Measurements from ENCODE around the gene CDKN2AIP.

- TF ChIP-seq, protein P1, sequence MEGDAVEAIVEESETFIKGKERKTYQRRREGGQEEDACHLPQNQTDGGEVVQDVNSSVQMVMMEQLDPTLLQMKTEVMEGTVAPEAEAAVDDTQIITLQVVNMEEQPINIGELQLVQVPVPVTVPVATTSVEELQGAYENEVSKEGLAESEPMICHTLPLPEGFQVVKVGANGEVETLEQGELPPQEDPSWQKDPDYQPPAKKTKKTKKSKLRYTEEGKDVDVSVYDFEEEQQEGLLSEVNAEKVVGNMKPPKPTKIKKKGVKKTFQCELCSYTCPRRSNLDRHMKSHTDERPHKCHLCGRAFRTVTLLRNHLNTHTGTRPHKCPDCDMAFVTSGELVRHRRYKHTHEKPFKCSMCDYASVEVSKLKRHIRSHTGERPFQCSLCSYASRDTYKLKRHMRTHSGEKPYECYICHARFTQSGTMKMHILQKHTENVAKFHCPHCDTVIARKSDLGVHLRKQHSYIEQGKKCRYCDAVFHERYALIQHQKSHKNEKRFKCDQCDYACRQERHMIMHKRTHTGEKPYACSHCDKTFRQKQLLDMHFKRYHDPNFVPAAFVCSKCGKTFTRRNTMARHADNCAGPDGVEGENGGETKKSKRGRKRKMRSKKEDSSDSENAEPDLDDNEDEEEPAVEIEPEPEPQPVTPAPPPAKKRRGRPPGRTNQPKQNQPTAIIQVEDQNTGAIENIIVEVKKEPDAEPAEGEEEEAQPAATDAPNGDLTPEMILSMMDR (conservative IDR thresholded peaks at IDR 0.05; ENCODE audit: low read length): no peak
- TF ChIP-seq EZH2phosphoT487 (IDR thresholded peaks at IDR 0.05; ENCODE audit: borderline replicate concordance, low read depth, low read length): no peak
These were observed 41.7 kb upstream of the CDKN2AIP start for GRCh38 chr4:183402771-183403170.
